AG04450 (cell line): ENCODE data around the gene NOL3. TPM values are rescaled to one million over a fixed set of nuclear protein-coding genes. Genes with fewer than 3 reads are reported as not detected.
A peak's percentile ranks its signal among the peaks of the same experiment; 100 is the strongest.

Experiments
- CTCF ChIA-PET: fragments of 300-600, 350-600 bp; formaldehyde crosslinking; extraction: SDS; loops from one replicate; lab custom pipeline; 2022; ENCODE audit warnings: antibody characterized with exemption, inconsistent platforms; lab: Charles Lee
- POLR2A ChIA-PET: fragments of 350-600 bp; formaldehyde crosslinking; extraction: SDS; loops from one replicate; lab custom pipeline; 2021; ENCODE audit warnings: antibody characterized with exemption, inconsistent platforms; lab: Yijun Ruan, JAX
- DNase-seq: peaks from one replicate; pipeline ENCODE4 v3.0.0-alpha.2; 2011; ENCODE audit warnings: low read depth, low spot score
- H3K27ac ChIP-seq: one replicate; pipeline ENCODE4 v1.5.1; 2012; ENCODE audit warnings: low read depth, low read length, control low read depth
- H3K27me3 ChIP-seq: one replicate; pipeline ENCODE4 v1.6.0; 2012; ENCODE audit warnings: low read length; ENCODE audit not compliant: control insufficient read depth, insufficient read depth
- H3K4me3 ChIP-seq: 2 replicates; pipeline ENCODE4 v1.5.1; 2011; ENCODE audit warnings: mild to moderate bottlenecking, low read depth, low read length, control low read depth
- H3K9me3 ChIP-seq: 2 replicates; pipeline ENCODE4 v1.5.1; 2012; ENCODE audit warnings: low read length; ENCODE audit not compliant: control insufficient read depth, insufficient read depth
- CTCF ChIP-seq: IDR thresholded peaks from 2 replicates; pipeline ENCODE4 v1.5.1; 2011; ENCODE audit warnings: low read depth, low read length, control low read depth, inconsistent platforms
- polyA plus RNA-seq: library from polyadenylated mRNA; depleted of rRNA; stranded (reverse); fragments of >200 nt; gene quantifications from 2 replicates; pipeline ENCODE4 v1.2.3, GENCODE V29; 2011

Gene NOL3
- polyA plus RNA-seq, 1 experiment, result 8.2 TPM

- Histone ChIP-seq H3K27ac (no peak overlapping the region), H3K4me3 (no peak overlapping the region), H3K27me3 (no peaks in the 10 kb centered on the region), H3K9me3 (no peaks in the 10 kb centered on the region; the same call in 1 of the 2 replicates)
- TF ChIP-seq CTCF, result no peak
- ChIA-PET POLR2A (no interaction called here), CTCF (interaction anchor here (0.6 to 2.2 kb wide), 3 partner anchors 18 to 319 kb away, joined by 3 to 10 read pairs (median 4); no protein-coding TSS in a partner anchor)
- no peak for DNase-seq
Measured at GRCh38 chr16:67137605-67138004, 32.7 kb upstream of the NOL3 start.

DNA sequence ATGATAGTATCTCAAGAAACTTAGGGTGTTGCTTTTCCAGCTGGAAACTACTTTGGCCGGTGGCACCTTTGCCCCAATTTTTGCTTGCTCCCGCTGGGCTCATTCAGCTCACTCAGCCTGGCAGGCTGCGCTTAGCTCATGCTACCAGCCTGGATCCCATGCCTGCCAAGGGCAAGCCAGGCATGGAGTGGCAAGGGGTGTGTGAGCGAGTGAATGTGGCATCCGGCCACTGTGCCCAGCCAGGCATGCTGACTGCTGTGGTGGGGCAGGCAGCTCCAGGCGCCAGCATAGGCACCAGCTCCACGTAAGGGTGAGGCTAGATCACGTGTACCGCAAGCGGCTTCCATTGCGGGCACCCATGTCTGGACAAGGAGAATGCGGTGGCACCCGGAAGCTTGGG lies 28.9 kb upstream of the NOL3 start:
- DNase-seq, result no peak
- Histone ChIP-seq H3K27ac (no peak overlapping the region), H3K27me3 (no peaks in the 10 kb centered on the region), H3K4me3 (no peak overlapping the region), H3K9me3 (no peaks in the 10 kb centered on the region; the same call in 1 of the 2 replicates)
- TF ChIP-seq CTCF, result no peak
- ChIA-PET CTCF (interaction anchor here (0.8 to 2.6 kb wide), 3 partner anchors 9 to 41 kb away, joined by 3 to 15 read pairs (median 4); no protein-coding TSS in a partner anchor), POLR2A (interaction anchor here (1.0 to 2.7 kb wide), 2 partner anchors 10 to 195 kb away, joined by 3 to 13 read pairs; partner anchors contain the start of gene B3GNT9)

DNA sequence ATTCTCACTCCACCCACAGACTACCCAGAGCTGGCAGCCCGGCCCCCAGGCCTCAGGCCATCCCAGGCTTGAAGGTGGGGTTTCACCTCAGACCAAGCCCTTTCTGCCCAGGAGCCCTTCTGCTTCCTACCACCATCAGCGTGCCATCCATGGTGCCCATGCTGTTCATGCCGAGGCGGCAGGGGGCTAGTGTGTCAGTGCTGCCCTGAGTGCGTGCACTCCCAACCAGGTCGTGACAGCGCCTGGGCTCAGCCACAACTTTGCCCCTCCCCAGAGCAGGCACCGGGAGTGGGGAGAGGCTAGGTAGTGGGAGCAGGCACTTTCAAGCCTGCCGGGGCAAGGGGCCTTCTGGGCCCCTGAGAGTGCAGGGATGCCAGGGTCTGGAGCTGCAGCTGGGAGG lies 28.0 kb upstream of the NOL3 start:
- TF ChIP-seq CTCF, result no peak
- CTCF ChIA-PET, result interaction anchor here (1.5 to 2.6 kb wide), 2 partner anchors 10 to 13 kb away, joined by 3 to 15 read pairs; no protein-coding TSS in a partner anchor

DNA sequence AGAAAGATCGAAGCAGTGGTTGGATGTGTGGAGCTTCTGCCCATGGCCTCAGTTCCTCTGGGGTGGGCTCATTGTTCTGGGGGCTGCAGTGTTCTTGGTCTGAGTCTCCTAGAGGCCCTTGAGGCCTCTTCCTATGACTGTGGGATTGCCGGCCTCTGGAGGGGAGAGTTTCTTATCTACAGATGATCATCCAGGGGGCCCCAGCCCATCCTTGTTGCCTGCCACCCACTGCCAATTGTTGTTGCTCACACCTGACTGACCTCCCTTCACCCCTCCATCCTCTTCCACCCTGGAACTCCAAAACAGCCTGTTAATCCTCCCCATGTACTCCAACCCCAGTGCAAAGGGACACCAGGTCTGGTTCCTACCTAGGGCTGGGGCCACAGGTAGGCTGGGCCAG lies 25.4 kb upstream of the NOL3 start:
- Histone ChIP-seq H3K27me3 (no peaks in the 10 kb centered on the region), H3K9me3 (peaks cover 6% of the 10 kb centered on the region), H3K4me3 (no peak overlapping the region), H3K27ac (no peak overlapping the region)
- ChIA-PET POLR2A (no interaction called here), CTCF (interaction anchor here (1.2 kb wide), 1 partner anchor 10 kb away, joined by 3 read pairs; no protein-coding TSS in a partner anchor)
- TF ChIP-seq CTCF, result no peak
- no peak for DNase-seq

More for the DNA sequence above, 28.0 kb upstream of the NOL3 start:
- H3K9me3 ChIP-seq, result no peaks in the 10 kb centered on the region; the same call in 1 of the 2 replicates
- H3K4me3 ChIP-seq, result no peak overlapping the region
- POLR2A ChIA-PET, result interaction anchor here (2.7 kb wide), 1 partner anchor 9 kb away, joined by 13 read pairs; the partner anchor contains the start of gene B3GNT9
- H3K27ac ChIP-seq, result no peak overlapping the region
- no peak for DNase-seq
- no peaks in the 10 kb centered on the region for H3K27me3 ChIP-seq

DNA sequence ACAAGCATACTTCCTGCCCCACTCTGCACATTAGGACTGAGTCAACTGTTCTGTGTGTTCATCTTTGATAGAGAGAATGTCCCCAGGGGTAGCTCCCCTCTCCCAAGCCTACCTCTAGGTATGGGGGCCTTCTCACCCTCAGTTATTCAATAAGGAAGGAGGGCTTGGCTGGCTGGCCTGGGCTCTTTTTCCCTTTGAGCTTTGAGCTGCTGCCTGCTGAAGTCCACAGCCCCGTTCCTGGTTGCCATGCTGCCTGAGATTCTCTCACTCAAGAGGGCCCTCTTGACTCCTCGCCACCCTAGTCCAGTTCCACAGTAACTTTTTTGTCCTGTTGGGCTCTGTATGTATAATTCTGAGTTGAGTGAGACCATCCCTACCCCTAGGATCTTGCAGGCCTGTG lies 24.6 kb upstream of the NOL3 start:
- ChIA-PET CTCF (interaction anchor here (1.8 kb wide), 1 partner anchor 9 kb away, joined by 4 read pairs; no protein-coding TSS in a partner anchor), POLR2A (no interaction called here)
- H3K9me3 ChIP-seq, result peaks cover 6% of the 10 kb centered on the region
- H3K27ac ChIP-seq, result peak overlapping the region; percentile 11
- H3K4me3 ChIP-seq, result no peak overlapping the region
- H3K27me3 ChIP-seq, result no peaks in the 10 kb centered on the region
- no peak for TF ChIP-seq CTCF
- DNase-seq, result no peak
